Measurements from ENCODE around the gene CTIF.
A peak's percentile ranks its signal among the peaks of the same experiment; 100 is the strongest.

GRCh38 chr18:48590678-48591077 is 51.8 kb downstream of the CTIF start:
- TF ChIP-seq ZBTB7A (IDR thresholded peaks at IDR 0.05; ENCODE audit: low read depth) = no peak
- TF ChIP-seq YY1 (IDR thresholded peaks at IDR 0.05; ENCODE audit: low read depth) = no peak
- TF ChIP-seq, protein P1, sequence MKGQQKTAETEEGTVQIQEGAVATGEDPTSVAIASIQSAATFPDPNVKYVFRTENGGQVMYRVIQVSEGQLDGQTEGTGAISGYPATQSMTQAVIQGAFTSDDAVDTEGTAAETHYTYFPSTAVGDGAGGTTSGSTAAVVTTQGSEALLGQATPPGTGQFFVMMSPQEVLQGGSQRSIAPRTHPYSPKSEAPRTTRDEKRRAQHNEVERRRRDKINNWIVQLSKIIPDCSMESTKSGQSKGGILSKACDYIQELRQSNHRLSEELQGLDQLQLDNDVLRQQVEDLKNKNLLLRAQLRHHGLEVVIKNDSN (IDR thresholded peaks at IDR 0.05) = no peak
- TF ChIP-seq TAF1 (IDR thresholded peaks at IDR 0.05; ENCODE audit: low read depth) = no peak
- TF ChIP-seq FOXM1 (IDR thresholded peaks at IDR 0.05; ENCODE audit: borderline replicate concordance, low read depth) = no peak
- TF ChIP-seq, protein P2, sequence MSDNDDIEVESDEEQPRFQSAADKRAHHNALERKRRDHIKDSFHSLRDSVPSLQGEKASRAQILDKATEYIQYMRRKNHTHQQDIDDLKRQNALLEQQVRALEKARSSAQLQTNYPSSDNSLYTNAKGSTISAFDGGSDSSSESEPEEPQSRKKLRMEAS (IDR thresholded peaks at IDR 0.05) = no peak
- peak; percentile 82; the same call in 1 of the 2 replicates for TF ChIP-seq NFIC (IDR thresholded peaks at IDR 0.05)
